Measurements from ENCODE around the gene TGFBR3.

- TF ChIP-seq, protein P1, sequence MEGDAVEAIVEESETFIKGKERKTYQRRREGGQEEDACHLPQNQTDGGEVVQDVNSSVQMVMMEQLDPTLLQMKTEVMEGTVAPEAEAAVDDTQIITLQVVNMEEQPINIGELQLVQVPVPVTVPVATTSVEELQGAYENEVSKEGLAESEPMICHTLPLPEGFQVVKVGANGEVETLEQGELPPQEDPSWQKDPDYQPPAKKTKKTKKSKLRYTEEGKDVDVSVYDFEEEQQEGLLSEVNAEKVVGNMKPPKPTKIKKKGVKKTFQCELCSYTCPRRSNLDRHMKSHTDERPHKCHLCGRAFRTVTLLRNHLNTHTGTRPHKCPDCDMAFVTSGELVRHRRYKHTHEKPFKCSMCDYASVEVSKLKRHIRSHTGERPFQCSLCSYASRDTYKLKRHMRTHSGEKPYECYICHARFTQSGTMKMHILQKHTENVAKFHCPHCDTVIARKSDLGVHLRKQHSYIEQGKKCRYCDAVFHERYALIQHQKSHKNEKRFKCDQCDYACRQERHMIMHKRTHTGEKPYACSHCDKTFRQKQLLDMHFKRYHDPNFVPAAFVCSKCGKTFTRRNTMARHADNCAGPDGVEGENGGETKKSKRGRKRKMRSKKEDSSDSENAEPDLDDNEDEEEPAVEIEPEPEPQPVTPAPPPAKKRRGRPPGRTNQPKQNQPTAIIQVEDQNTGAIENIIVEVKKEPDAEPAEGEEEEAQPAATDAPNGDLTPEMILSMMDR (conservative IDR thresholded peaks at IDR 0.05; ENCODE audit: low read depth, low read length), result no peak
- TF ChIP-seq POLR2A (IDR thresholded peaks at IDR 0.05; ENCODE audit: low read depth, low read length), result no peak
- TF ChIP-seq USF2 (IDR thresholded peaks at IDR 0.05; ENCODE audit: low read depth, low read length), result no peak
- TF ChIP-seq CHD1 (IDR thresholded peaks at IDR 0.05; ENCODE audit: low read depth, low read length), result no peak
Measured at GRCh38 chr1:91803847-91804545, 82.0 kb downstream of the TGFBR3 start.
